SU-DHL-6 (cell line): Measurements from ENCODE around the gene LRP2BP.

Experiments
- CTCF ChIP-seq: fragments of 200-600 bp; sonication (generic); IDR thresholded peaks from one replicate; pipeline ENCODE4 v1.5.1; 2017; ENCODE audit warnings: antibody characterized with exemption, mild to moderate bottlenecking, low read length, moderate library complexity; ENCODE audit not compliant: insufficient read depth, poor library complexity, severe bottlenecking
- EZH2phosphoT487 ChIP-seq: fragments of 200-600 bp; sonication (generic), shearing (Covaris generic); conservative IDR thresholded peaks from 2 replicates; pipeline ENCODE4 v1.6.1; 2018; ENCODE audit warnings: mild to moderate bottlenecking, antibody characterized with exemption, low read length, moderate library complexity, mixed read lengths

GRCh38 chr4:185332575-185333464, 62.9 kb downstream of the LRP2BP start:
- TF ChIP-seq CTCF = no peak
- no peak for TF ChIP-seq EZH2phosphoT487
